HEK293 (cell line): ENCODE measurements around the gene MUSTN1.

Source experiments
- CTCF ChIA-PET: fragments of 350-600 bp; formaldehyde crosslinking; extraction: SDS; loops from one replicate; lab custom pipeline; 2021; ENCODE audit warnings: antibody characterized with exemption; lab: Yijun Ruan, JAX
- POLR2A ChIA-PET: fragments of 300-600 bp; formaldehyde crosslinking; extraction: SDS; loops from one replicate; lab custom pipeline; 2020; ENCODE audit warnings: antibody characterized with exemption, inconsistent platforms; lab: Yijun Ruan, JAX
- H3K27ac ChIP-seq: fragments of 200-500 bp; sonication (Bioruptor generic); 2 replicates; pipeline ENCODE4 v1.5.1; 2014; ENCODE audit warnings: low read depth, low read length, control low read depth, inconsistent platforms; ENCODE audit errors: extremely low read depth
- H3K36me3 ChIP-seq, 2 experiments: fragments of 200-500 bp in 1 of 2; sonication (Bioruptor generic) in 1 of 2; 1 replicate in 1 of 2; 2 replicates in 1 of 2; pipeline ENCODE4 v1.5.1; 2014 to 2017; ENCODE audit warnings: inconsistent platforms in 2 of 2, low read length in 2 of 2; ENCODE audit not compliant: control insufficient read depth in 2 of 2, insufficient read depth in 1 of 2
- H3K4me1 ChIP-seq: fragments of 200-500 bp; sonication (Bioruptor generic); 2 replicates; pipeline ENCODE4 v1.5.1; 2014; ENCODE audit warnings: mild to moderate bottlenecking, low read length, inconsistent platforms; ENCODE audit not compliant: control insufficient read depth, insufficient read depth
- H3K4me3 ChIP-seq: 2 replicates; pipeline ENCODE4 v1.5.1; 2011; ENCODE audit warnings: low read depth, mild to moderate bottlenecking, control low read depth, low read length, moderate library complexity
- H3K9me3 ChIP-seq: fragments of 200-500 bp; sonication (Bioruptor generic); 2 replicates; pipeline ENCODE4 v1.5.1; 2014; ENCODE audit warnings: low read depth, low read length, inconsistent platforms; ENCODE audit not compliant: control insufficient read depth, insufficient read depth
- EGR2 ChIP-seq: fragments of 450-650 bp; formaldehyde crosslinking; IDR thresholded peaks from 2 replicates; pipeline ENCODE4 v1.5.1; 2016; ENCODE audit warnings: low read depth, missing biosample characterization, missing genetic modification characterization
- GLI2 ChIP-seq: fragments of 450-650 bp; formaldehyde crosslinking; IDR thresholded peaks from 2 replicates; pipeline ENCODE4; 2017; ENCODE audit warnings: missing biosample characterization, missing genetic modification characterization, low read depth, borderline replicate concordance
- GLIS2 ChIP-seq: fragments of 450-650 bp; formaldehyde crosslinking; IDR thresholded peaks from 2 replicates; pipeline ENCODE4 v1.5.1; 2016; ENCODE audit warnings: missing biosample characterization, missing genetic modification characterization
- PRDM6 ChIP-seq: fragments of 450-650 bp; formaldehyde crosslinking; IDR thresholded peaks from 2 replicates; pipeline ENCODE4 v1.5.1; 2017; ENCODE audit warnings: missing biosample characterization, missing genetic modification characterization
- ZBTB49 ChIP-seq: fragments of 450-650 bp; formaldehyde crosslinking; IDR thresholded peaks from 2 replicates; pipeline ENCODE4 v1.5.1; 2016; ENCODE audit warnings: missing biosample characterization, missing genetic modification characterization, low read depth
- ZFHX2 ChIP-seq: fragments of 450-650 bp; formaldehyde crosslinking; conservative IDR thresholded peaks from 2 replicates; pipeline ENCODE4 v1.5.1; 2016; ENCODE audit warnings: missing biosample characterization, missing genetic modification characterization
- ZFP69B ChIP-seq: fragments of 450-650 bp; formaldehyde crosslinking; IDR thresholded peaks from 2 replicates; pipeline ENCODE4 v1.5.1; 2016; ENCODE audit warnings: missing biosample characterization, missing genetic modification characterization
- ZNF138 ChIP-seq: fragments of 450-650 bp; formaldehyde crosslinking; IDR thresholded peaks from 2 replicates; pipeline ENCODE4 v1.5.1; 2016; ENCODE audit warnings: missing biosample characterization, missing genetic modification characterization, borderline replicate concordance
- ZNF155 ChIP-seq: fragments of 450-650 bp; formaldehyde crosslinking; IDR thresholded peaks from 2 replicates; pipeline ENCODE4 v1.5.1; 2016; ENCODE audit warnings: missing biosample characterization, missing genetic modification characterization
- ZNF174 ChIP-seq: fragments of 450-650 bp; formaldehyde crosslinking; IDR thresholded peaks from 2 replicates; pipeline ENCODE4 v1.5.0; 2017; ENCODE audit warnings: missing biosample characterization, mild to moderate bottlenecking, missing genetic modification characterization
- ZNF266 ChIP-seq: fragments of 450-650 bp; formaldehyde crosslinking; IDR thresholded peaks from 2 replicates; pipeline ENCODE4 v1.5.1; 2016; ENCODE audit warnings: missing biosample characterization, missing genetic modification characterization, low read depth
- ZNF292 ChIP-seq: fragments of 450-650 bp; formaldehyde crosslinking; IDR thresholded peaks from 2 replicates; pipeline ENCODE4 v1.5.1; 2016; ENCODE audit warnings: low read depth, missing biosample characterization, missing genetic modification characterization, borderline replicate concordance
- ZNF37A ChIP-seq: fragments of 450-650 bp; IDR thresholded peaks from 2 replicates; pipeline ENCODE4 v1.5.1; 2018; ENCODE audit warnings: missing biosample characterization, missing genetic modification characterization
- ZNF560 ChIP-seq: fragments of 450-650 bp; formaldehyde crosslinking; IDR thresholded peaks from 2 replicates; pipeline ENCODE4 v1.5.1; 2017; ENCODE audit warnings: missing biosample characterization, missing genetic modification characterization, borderline replicate concordance
- ZNF621 ChIP-seq: fragments of 450-650 bp; formaldehyde crosslinking; IDR thresholded peaks from 2 replicates; pipeline ENCODE4 v1.5.1; 2017; ENCODE audit warnings: missing biosample characterization, missing genetic modification characterization
- ZNF701 ChIP-seq: fragments of 450-650 bp; formaldehyde crosslinking; IDR thresholded peaks from 2 replicates; pipeline ENCODE4 v1.5.1; 2016; ENCODE audit warnings: missing biosample characterization, missing genetic modification characterization
- ZSCAN5A ChIP-seq: fragments of 450-650 bp; formaldehyde crosslinking; IDR thresholded peaks from 2 replicates; pipeline ENCODE4 v1.5.1; 2016; ENCODE audit warnings: missing biosample characterization, missing genetic modification characterization
- TF ChIP-seq, protein P1 (sequence below): fragments of 450-650 bp; formaldehyde crosslinking; IDR thresholded peaks from 2 replicates; pipeline ENCODE4 v1.5.1; 2016; ENCODE audit warnings: missing biosample characterization, missing genetic modification characterization
- TF ChIP-seq, protein P2 (sequence below): fragments of 450-650 bp; formaldehyde crosslinking; IDR thresholded peaks from 2 replicates; pipeline ENCODE4 v1.5.1; 2016; ENCODE audit warnings: missing biosample characterization, missing genetic modification characterization

Gene MUSTN1

DNA sequence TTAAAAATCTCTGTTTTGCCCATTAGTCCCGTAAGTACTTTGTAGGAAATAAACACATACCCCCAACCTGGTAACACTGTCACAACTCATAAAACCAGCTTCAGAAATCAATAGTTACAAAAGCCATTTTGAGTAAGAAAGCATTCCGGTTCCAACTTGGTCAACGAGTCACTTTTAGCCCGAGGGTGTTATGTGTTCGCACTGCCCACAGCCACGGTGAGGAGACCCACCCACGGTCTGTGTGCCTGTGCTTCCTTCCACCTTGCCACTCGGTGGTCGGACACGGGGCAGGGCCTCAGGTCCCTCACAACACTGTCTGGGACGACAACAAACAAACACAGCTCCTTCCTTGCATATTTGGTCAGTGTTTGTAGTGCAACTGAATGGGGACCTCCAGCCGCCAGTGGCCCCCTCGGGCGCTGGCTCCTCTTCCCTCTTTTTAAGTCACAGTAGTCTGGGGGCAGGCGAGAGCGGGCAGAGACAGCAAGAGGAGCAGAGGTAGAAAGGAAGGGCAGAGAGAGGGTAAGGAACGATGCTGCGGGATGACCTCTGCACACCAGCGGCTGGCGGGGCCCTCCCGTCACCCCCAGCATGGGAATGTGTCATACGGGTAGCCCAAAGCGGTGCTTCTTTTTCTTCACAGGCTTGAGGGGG lies 5.2 kb upstream of the MUSTN1 start:
- ChIA-PET CTCF (interaction anchor here (1.3 kb wide), 1 partner anchor 24 kb away, joined by 3 read pairs; no protein-coding TSS in a partner anchor), POLR2A (no interaction called here)
- no peaks in the 10 kb centered on the region for H3K9me3 ChIP-seq
- no peak overlapping the region for H3K4me3 ChIP-seq
- H3K27ac ChIP-seq = no peak overlapping the region
- H3K4me1 ChIP-seq = no peaks in the 10 kb centered on the region
- TF ChIP-seq ZFHX2 (tag by site-specific recombination) (0 out of 2 replicates have a peak, but pooled peaks have one; percentile 18), EGR2 (tag by site-specific recombination) (peak; percentile 24; the same call in 1 of the 2 replicates), GLIS2 (peak; percentile 41; the same call in 1 of the 2 replicates)
- TF ChIP-seq, protein P1, sequence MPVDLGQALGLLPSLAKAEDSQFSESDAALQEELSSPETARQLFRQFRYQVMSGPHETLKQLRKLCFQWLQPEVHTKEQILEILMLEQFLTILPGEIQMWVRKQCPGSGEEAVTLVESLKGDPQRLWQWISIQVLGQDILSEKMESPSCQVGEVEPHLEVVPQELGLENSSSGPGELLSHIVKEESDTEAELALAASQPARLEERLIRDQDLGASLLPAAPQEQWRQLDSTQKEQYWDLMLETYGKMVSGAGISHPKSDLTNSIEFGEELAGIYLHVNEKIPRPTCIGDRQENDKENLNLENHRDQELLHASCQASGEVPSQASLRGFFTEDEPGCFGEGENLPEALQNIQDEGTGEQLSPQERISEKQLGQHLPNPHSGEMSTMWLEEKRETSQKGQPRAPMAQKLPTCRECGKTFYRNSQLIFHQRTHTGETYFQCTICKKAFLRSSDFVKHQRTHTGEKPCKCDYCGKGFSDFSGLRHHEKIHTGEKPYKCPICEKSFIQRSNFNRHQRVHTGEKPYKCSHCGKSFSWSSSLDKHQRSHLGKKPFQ (tag by site-specific recombination) = no peak
- peaks cover 0 to 48% of the 10 kb centered on the region in 2 experiments; a peak in 1 of 3 replicates for H3K36me3 ChIP-seq

DNA sequence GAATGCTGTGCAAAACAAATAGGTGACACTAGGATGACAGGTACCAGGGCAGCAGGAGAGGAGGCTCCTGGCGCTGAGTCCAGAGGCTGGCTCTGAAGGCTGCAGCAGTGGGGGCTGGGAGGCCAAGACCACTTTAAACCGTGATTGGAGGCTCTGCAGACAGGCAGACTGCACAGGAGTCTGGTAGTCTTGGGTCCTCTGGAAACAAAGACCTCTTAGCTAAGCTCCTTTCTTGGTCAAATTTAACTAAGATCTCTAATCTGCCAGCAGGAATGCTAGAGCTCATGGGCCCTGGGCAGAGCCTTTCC lies 4.4 kb upstream of the MUSTN1 start:
- no peaks in the 10 kb centered on the region for H3K4me1 ChIP-seq

More for the DNA sequence above, 4.4 kb upstream of the MUSTN1 start:
- Histone ChIP-seq H3K9me3 (no peaks in the 10 kb centered on the region), H3K4me3 (no peak overlapping the region), H3K36me3 (peaks cover 0 to 46% of the 10 kb centered on the region in 2 experiments; a peak in 1 of 3 replicates), H3K27ac (no peak overlapping the region)
- ChIA-PET POLR2A (no interaction called here), CTCF (no interaction called here)
- TF ChIP-seq ZSCAN5A (tag by site-specific recombination) (no peak), ZNF292 (no peak), GLI2 (no peak), ZNF701 (tag by site-specific recombination) (no peak), EGR2 (tag by site-specific recombination) (no peak), PRDM6 (tag by site-specific recombination) (no peak), ZNF174 (no peak), ZNF621 (tag by site-specific recombination) (no peak), ZNF138 (tag by site-specific recombination) (no peak), ZNF560 (tag by site-specific recombination) (no peak), ZNF37A (no peak), ZNF155 (tag by site-specific recombination) (no peak), ZNF266 (tag by site-specific recombination) (no peak), ZBTB49 (no peak), ZFP69B (tag by site-specific recombination) (no peak)
- TF ChIP-seq, protein P2, sequence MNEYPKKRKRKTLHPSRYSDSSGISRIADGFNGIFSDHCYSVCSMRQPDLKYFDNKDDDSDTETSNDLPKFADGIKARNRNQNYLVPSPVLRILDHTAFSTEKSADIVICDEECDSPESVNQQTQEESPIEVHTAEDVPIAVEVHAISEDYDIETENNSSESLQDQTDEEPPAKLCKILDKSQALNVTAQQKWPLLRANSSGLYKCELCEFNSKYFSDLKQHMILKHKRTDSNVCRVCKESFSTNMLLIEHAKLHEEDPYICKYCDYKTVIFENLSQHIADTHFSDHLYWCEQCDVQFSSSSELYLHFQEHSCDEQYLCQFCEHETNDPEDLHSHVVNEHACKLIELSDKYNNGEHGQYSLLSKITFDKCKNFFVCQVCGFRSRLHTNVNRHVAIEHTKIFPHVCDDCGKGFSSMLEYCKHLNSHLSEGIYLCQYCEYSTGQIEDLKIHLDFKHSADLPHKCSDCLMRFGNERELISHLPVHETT (tag by site-specific recombination) = no peak
